HCT116 (cell line): ENCODE measurements around the gene TINCR.

Experiments
- CTCF ChIP-seq, 3 experiments: fragments of 200-600 bp in 1 of 3; sonication (generic) in 1 of 3; IDR thresholded peaks in 2 of 3; conservative IDR thresholded peaks in 1 of 3; 2 replicates each; pipeline ENCODE4 v1.5.1; 2012 to 2017; ENCODE audit warnings: low read depth in 2 of 3, low read length in 2 of 3, antibody characterized with exemption in 1 of 3, borderline replicate concordance in 1 of 3, control low read depth in 1 of 3, mild to moderate bottlenecking in 1 of 3, mixed read lengths in 1 of 3, mixed run types in 1 of 3, moderate library complexity in 1 of 3; ENCODE audit not compliant: insufficient read depth in 1 of 3
- POLR2A ChIP-seq: IDR thresholded peaks from 2 replicates; pipeline ENCODE4 v1.7.0; 2011; ENCODE audit warnings: borderline replicate concordance; ENCODE audit not compliant: insufficient read depth, insufficient read length; ENCODE audit errors: extremely low read depth
- TF ChIP-seq, protein P1 (sequence below): IDR thresholded peaks from 2 replicates; pipeline ENCODE4 v1.6.1; 2012

- TF ChIP-seq, protein P1, sequence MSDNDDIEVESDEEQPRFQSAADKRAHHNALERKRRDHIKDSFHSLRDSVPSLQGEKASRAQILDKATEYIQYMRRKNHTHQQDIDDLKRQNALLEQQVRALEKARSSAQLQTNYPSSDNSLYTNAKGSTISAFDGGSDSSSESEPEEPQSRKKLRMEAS: no peak
- no peak for TF ChIP-seq CTCF (IDR thresholded peaks at IDR 0.05 in 2 of 3, conservative IDR thresholded peaks at IDR 0.05 in 1 of 3; ENCODE audit: borderline replicate concordance in 1 of 3, insufficient read depth in 1 of 3, low read depth in 2 of 3, low read length in 2 of 3)
- TF ChIP-seq POLR2A: no peak
Measured at GRCh38 chr19:5609881-5610448, 42.2 kb upstream of the TINCR start.
